ENCODE results near the gene APBB2. TPM values are rescaled to one million over a fixed set of nuclear protein-coding genes. Genes with fewer than 3 reads are reported as not detected.

APBB2 gene
- total RNA-seq, 1 experiment from 2014 or later: 17.7 TPM

DNA sequence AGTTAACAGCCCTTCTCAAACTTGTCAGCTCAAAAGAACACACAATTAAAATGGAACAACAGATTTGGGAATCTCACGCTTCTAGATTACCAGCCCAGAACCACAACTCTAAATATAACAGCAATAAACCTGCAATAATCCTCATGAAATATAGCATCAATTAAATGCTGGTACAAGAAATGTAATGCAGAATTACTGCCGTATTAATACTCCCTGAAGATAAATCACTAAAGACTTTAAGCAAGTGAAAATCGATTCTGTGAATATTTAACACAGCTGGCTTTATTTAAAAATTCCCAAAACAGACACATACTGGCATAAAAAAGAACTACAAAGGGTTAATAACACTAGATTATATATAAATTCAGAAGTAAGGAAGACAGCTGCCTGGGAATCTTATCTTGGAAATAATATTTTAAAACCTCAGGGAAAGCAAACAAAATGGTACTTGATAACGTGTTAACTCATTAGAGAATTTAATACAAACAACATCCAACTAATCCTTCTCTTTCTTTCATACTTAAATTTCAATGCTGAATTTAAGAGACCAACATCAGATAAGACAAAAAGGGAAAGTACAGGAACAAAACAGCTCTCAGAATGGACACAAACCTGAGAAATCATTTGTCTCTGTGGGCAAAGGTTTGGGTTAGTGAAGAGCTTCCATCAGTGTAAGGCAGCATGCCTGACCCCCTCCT lies 34.7 kb downstream of the APBB2 start:
- Mint-ChIP-seq H3K36me3 (ENCODE audit: insufficient read depth, unreplicated experiment) (no peaks in the 10 kb centered on the region), H3K27me3 (ENCODE audit: unreplicated experiment) (no peaks in the 10 kb centered on the region), H3K9me3 (ENCODE audit: low read depth, unreplicated experiment) (peaks cover 4% of the 10 kb centered on the region), H3K4me1 (ENCODE audit: low read depth, unreplicated experiment) (peaks cover 29% of the 10 kb centered on the region), H3K4me3 (ENCODE audit: low read depth, unreplicated experiment) (no peak overlapping the region), H3K27ac (ENCODE audit: unreplicated experiment) (no peak overlapping the region)
- no TSS peak for BruUV-seq (replicated peaks)
- no peak for DNase-seq
- TF ChIP-seq, protein P1, sequence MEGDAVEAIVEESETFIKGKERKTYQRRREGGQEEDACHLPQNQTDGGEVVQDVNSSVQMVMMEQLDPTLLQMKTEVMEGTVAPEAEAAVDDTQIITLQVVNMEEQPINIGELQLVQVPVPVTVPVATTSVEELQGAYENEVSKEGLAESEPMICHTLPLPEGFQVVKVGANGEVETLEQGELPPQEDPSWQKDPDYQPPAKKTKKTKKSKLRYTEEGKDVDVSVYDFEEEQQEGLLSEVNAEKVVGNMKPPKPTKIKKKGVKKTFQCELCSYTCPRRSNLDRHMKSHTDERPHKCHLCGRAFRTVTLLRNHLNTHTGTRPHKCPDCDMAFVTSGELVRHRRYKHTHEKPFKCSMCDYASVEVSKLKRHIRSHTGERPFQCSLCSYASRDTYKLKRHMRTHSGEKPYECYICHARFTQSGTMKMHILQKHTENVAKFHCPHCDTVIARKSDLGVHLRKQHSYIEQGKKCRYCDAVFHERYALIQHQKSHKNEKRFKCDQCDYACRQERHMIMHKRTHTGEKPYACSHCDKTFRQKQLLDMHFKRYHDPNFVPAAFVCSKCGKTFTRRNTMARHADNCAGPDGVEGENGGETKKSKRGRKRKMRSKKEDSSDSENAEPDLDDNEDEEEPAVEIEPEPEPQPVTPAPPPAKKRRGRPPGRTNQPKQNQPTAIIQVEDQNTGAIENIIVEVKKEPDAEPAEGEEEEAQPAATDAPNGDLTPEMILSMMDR (IDR thresholded peaks at IDR 0.05; ENCODE audit: unreplicated experiment): no peak
- CTCF ChIA-PET: no interaction called here
- intact Hi-C loops (cut with micrococcal nuclease; ENCODE audit: unreplicated experiment): no loop called here

DNA sequence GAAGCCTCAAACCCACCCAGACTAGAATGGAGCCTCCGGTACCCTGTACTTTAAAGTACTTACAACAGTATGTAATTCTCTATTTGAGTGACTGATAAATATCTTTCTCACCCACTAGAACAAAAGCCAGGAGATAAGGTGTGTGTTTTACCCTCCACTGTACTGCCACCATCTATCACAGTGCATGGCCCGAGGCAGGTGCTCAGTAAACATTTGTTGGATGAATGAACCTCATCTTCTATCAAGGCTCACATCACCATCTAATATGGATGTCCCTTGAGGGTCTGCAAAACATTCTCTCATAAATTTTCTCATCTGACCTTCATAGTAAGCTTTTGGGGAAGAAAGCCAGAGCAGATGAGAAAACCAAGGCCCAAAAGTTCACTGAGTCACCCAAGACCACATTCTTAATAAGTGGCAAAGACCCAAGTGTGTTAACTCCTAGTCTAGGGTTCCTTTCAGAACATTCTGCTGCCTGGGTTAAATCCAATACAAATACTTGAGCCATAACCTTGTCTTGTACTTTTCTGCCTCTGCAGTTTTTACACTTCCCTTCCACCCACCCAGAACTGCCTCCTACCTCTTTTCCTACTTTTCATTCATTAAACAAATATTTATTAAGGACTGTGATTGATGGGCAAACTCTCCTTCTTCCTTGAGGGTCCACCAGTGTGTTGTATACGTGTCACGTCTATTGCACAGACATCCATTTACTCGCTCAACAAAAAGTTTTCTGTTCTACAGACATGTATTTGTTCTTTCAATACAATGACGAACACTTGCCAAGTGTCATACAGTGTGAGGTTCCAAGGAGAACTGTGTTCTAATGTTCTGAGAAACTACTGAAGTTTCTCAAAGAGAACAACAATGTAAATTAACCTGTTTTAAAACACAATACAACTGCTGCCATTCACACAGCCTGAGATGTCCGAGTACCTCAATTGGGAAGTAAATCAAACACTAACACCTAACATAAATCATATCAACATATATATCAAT lies 35.7 kb downstream of the APBB2 start:
- Mint-ChIP-seq H3K4me3 (ENCODE audit: low read depth, unreplicated experiment) (no peak overlapping the region), H3K4me1 (ENCODE audit: low read depth, unreplicated experiment) (peaks cover 25% of the 10 kb centered on the region), H3K27ac (ENCODE audit: unreplicated experiment) (no peak overlapping the region), H3K36me3 (ENCODE audit: insufficient read depth, unreplicated experiment) (no peaks in the 10 kb centered on the region), H3K9me3 (ENCODE audit: low read depth, unreplicated experiment) (peaks cover 4% of the 10 kb centered on the region), H3K27me3 (ENCODE audit: unreplicated experiment) (no peaks in the 10 kb centered on the region)
- DNase-seq: no peak
- CTCF ChIA-PET: no interaction called here
- no TSS peak for BruUV-seq (replicated peaks)
- intact Hi-C loops (cut with micrococcal nuclease; ENCODE audit: unreplicated experiment): no loop called here
- TF ChIP-seq, protein P1 (IDR thresholded peaks at IDR 0.05; ENCODE audit: unreplicated experiment): no peak

DNA sequence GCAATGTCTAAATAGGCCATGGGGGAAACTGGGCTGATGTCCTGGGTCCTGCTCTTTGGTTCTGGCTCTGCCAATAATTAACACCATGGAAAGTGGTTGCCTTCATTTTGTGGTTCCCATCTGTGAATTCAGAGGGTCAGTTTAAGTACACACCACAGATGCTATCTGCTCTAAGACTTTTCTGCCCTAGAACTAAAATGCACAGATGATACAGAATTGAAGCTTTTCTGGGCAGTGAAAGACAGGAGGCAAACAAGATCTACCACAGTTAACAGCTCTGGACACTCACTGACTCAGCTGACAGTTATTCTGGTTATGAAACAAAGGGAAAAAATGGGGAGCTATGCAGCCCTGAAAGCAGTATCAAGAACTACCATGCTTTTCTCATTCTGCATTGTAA lies 37.3 kb downstream of the APBB2 start:
- Mint-ChIP-seq H3K4me3 (ENCODE audit: low read depth, unreplicated experiment) (no peak overlapping the region), H3K36me3 (ENCODE audit: insufficient read depth, unreplicated experiment) (no peaks in the 10 kb centered on the region), H3K27ac (ENCODE audit: unreplicated experiment) (no peak overlapping the region), H3K9me3 (ENCODE audit: low read depth, unreplicated experiment) (no peaks in the 10 kb centered on the region), H3K27me3 (ENCODE audit: unreplicated experiment) (no peaks in the 10 kb centered on the region), H3K4me1 (ENCODE audit: low read depth, unreplicated experiment) (peaks cover 16% of the 10 kb centered on the region)
- no peak for DNase-seq
- CTCF ChIA-PET: interaction anchor here (0.6 to 1.0 kb wide), 2 partner anchors 8 to 590 kb away, joined by 3 read pairs; no protein-coding TSS in a partner anchor
- intact Hi-C loops (cut with micrococcal nuclease; ENCODE audit: unreplicated experiment): no loop called here
- no TSS peak for BruUV-seq (replicated peaks)
- TF ChIP-seq, protein P1 (IDR thresholded peaks at IDR 0.05; ENCODE audit: unreplicated experiment): no peak

DNA sequence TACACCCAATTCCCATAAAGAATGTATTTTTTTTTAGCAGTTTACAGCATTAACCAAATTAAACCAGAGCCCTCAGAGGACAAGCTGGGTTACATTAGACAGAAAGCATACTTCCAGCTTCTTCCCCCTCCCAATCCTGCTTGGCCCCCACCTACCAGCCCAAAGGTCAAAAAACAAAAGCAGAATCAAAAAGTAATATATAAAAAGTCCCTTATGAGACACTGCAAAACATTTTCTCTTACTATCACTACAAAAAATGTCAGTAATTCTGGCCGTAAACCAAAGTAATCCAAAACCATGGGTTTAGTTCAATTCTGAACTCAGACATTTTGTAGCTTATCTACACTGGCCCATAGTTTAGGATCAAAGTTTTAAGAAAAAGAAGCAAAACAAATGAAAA lies 38.0 kb downstream of the APBB2 start:
- CTCF ChIA-PET: interaction anchor here (0.6 to 1.0 kb wide), 2 partner anchors 9 to 591 kb away, joined by 3 read pairs; no protein-coding TSS in a partner anchor
- no peak for DNase-seq
- TF ChIP-seq, protein P1 (IDR thresholded peaks at IDR 0.05; ENCODE audit: unreplicated experiment): no peak
- H3K4me1 Mint-ChIP-seq (ENCODE audit: low read depth, unreplicated experiment): peaks cover 16% of the 10 kb centered on the region
- no peaks in the 10 kb centered on the region for H3K27me3 Mint-ChIP-seq (ENCODE audit: unreplicated experiment)
- H3K4me3 Mint-ChIP-seq (ENCODE audit: low read depth, unreplicated experiment): no peak overlapping the region
- intact Hi-C loops (cut with micrococcal nuclease; ENCODE audit: unreplicated experiment): no loop called here
- H3K9me3 Mint-ChIP-seq (ENCODE audit: low read depth, unreplicated experiment): no peaks in the 10 kb centered on the region
- no peaks in the 10 kb centered on the region for H3K36me3 Mint-ChIP-seq (ENCODE audit: insufficient read depth, unreplicated experiment)
- H3K27ac Mint-ChIP-seq (ENCODE audit: unreplicated experiment): no peak overlapping the region
- no TSS peak for BruUV-seq (replicated peaks)
